Stomach (tissue), 4 donors: Measurements from ENCODE around the gene SPDYC.

Experiments used
- CTCF ChIP-seq, 7 experiments: fragments of 450-650 bp in 4 of 7; fragments of 200-600 bp in 3 of 7; sonication (generic) in 3 of 7; IDR thresholded peaks; one replicate each; pipeline ENCODE4 v1.5.1; 2016 to 2019; ENCODE audit warnings: antibody characterized with exemption in 7 of 7, control low read depth in 2 of 7, mild to moderate bottlenecking in 1 of 7
- EP300 ChIP-seq: sonication (generic); formaldehyde crosslinking; IDR thresholded peaks from one replicate; pipeline ENCODE4 v1.6.1; 2017; ENCODE audit warnings: antibody characterized with exemption
- POLR2A ChIP-seq, 4 donors: fragments of 450-650 bp; IDR thresholded peaks; one replicate each; pipeline ENCODE4 v1.6.1; 2016; ENCODE audit warnings: antibody characterized with exemption in 4 of 4, control low read depth in 2 of 4, mild to moderate bottlenecking in 1 of 4, moderate library complexity in 1 of 4

- TF ChIP-seq CTCF (IDR thresholded peaks at IDR 0.05) (no peak), POLR2A (IDR thresholded peaks at IDR 0.05) (no peak), EP300 (no peak)
Observed at GRCh38 chr11:65167656-65168055, 2.4 kb upstream of the SPDYC start.
